ENCODE measurements around the gene GAL3ST2.

- TF ChIP-seq CTCF (IDR thresholded peaks at IDR 0.05) (no peak), POLR2A (IDR thresholded peaks at IDR 0.05) (no peak)
Measured at GRCh38 chr2:241796610-241797138, 20.1 kb downstream of the GAL3ST2 start.
